ENCODE results near the gene JAG2.

GRCh38 chr14:105131241-105131640 is 37.3 kb downstream of the JAG2 start:
- TF ChIP-seq CTCF (IDR thresholded peaks at IDR 0.05; ENCODE audit: low read length) (no peak), EZH2 (IDR thresholded peaks at IDR 0.05; ENCODE audit: borderline replicate concordance, low read length) (no peak)
